ENCODE results near the gene CDHR2. TPM values are rescaled to one million over a fixed set of nuclear protein-coding genes. Genes with fewer than 3 reads are reported as not detected.
"Not testable (repeated sequence)": the region's sequence is repeated elsewhere in the genome, so short reads cannot be mapped to it uniquely, and the experiment has no call there.

CDHR2 gene
- total and polyA plus RNA-seq, 2 of the 13 experiments (the other 11 are each of a cell fraction or from before 2014, with no cell fraction given) = 17.9 to 20.9 TPM

GRCh38 chr5:176591667-176592066 is 42.5 kb downstream of the CDHR2 start:
- BruUV-seq (replicated peaks); H3K4me2 ChIP-seq (ENCODE audit: low read depth, low read length); H3K79me2 ChIP-seq (ENCODE audit: insufficient read depth, low read length); DNase-seq (ENCODE audit: low spot score); H3K9me3 ChIP-seq (ENCODE audit: low read length); H2AFZ ChIP-seq (ENCODE audit: low read length); ATAC-seq; H3K4me3 ChIP-seq (replicated peaks in 1 of 3; ENCODE audit: insufficient read depth in 1 of 3, low read depth in 2 of 3, low read length in 3 of 3); CTCF ChIA-PET (ENCODE audit: low intra/inter-chr PET ratio, low total read pairs); intact Hi-C loops (cut with micrococcal nuclease; ENCODE audit: unreplicated experiment); H3K27me3 ChIP-seq (ENCODE audit: control insufficient read depth in 1 of 2, insufficient read depth in 2 of 2, low read length in 2 of 2); H3K4me1 ChIP-seq (ENCODE audit: insufficient read depth, low read length); H3K9ac ChIP-seq (ENCODE audit: insufficient read depth, low read depth, low read length); H3K27ac ChIP-seq (ENCODE audit: extremely low read length, insufficient read depth, low read length); POLR2A ChIA-PET; H4K20me1 ChIP-seq (ENCODE audit: insufficient read depth, low read length); TF ChIP-seq FOXA1, FOXP1, SOX6, SP1 (CRISPR knock-in tag; IDR thresholded peaks at IDR 0.05): not testable (repeated sequence)
- FAIRE-seq = peak; percentile 44
- peaks cover 0 to 13% of the 10 kb centered on the region in 2 experiments; a peak in 1 of 5 replicates for H3K36me3 ChIP-seq (replicated peaks in 1 of 2; ENCODE audit: control insufficient read depth in 1 of 2, insufficient read depth in 2 of 2, low read length in 2 of 2)
- whole genome bisulfite sequencing (ENCODE audit: low lambda C conversion rate) = 65% methylated on average over 2 of the region's 2 CpGs
- in situ Hi-C loops (cut with HindIII; ENCODE audit: extremely low pct_ligation_motif_present, low pct_unique_long_range_greater_than_20kb) = loop anchor here (25.0 kb wide), 1 partner anchor 854 kb away; no protein-coding TSS in a partner anchor
- TF ChIP-seq CENPT (CRISPR knock-in tag; IDR thresholded peaks at IDR 0.05; ENCODE audit: low read depth) (0 out of 2 replicates have a peak, but pooled peaks have one; percentile 32), FOXA1 (IDR thresholded peaks at IDR 0.05) (peak; percentile 49; the same call in 1 of the 2 replicates), ATM (IDR thresholded peaks at IDR 0.05; ENCODE audit: borderline replicate concordance) (peak; percentile 90; the same call in 1 of the 2 replicates), FOXP1 (IDR thresholded peaks at IDR 0.05) (peak; percentile 70; the same call in 1 of the 2 replicates), ZNF282 (IDR thresholded peaks at IDR 0.05; ENCODE audit: partially characterized antibody) (peak; percentile 79), ZNF589 (CRISPR knock-in tag; conservative IDR thresholded peaks at IDR 0.05) (peak; percentile 57; the same call in 1 of the 2 replicates), PLRG1 (conservative IDR thresholded peaks at IDR 0.05) (0 out of 2 replicates have a peak, but pooled peaks have one; percentile 66), SKIL (CRISPR knock-in tag; IDR thresholded peaks at IDR 0.05; ENCODE audit: borderline replicate concordance) (peak; percentile 41; the same call in 1 of the 2 replicates), NONO (IDR thresholded peaks at IDR 0.05) (peak; percentile 99), NONO (CRISPR knock-in tag; conservative IDR thresholded peaks at IDR 0.05) (0 out of 2 replicates have a peak, but pooled peaks have one; percentile 27), TRIM22 (IDR thresholded peaks at IDR 0.05) (peak; percentile 96; the same call in 1 of the 2 replicates), SOX6 (IDR thresholded peaks at IDR 0.05) (0 out of 2 replicates have a peak, but pooled peaks have one; percentile 65), SP1 (IDR thresholded peaks at IDR 0.05) (0 out of 2 replicates have a peak, but pooled peaks have one; percentile 35), ARNT (IDR thresholded peaks at IDR 0.05) (0 out of 2 replicates have a peak, but pooled peaks have one; percentile 79), FOXK2 (IDR thresholded peaks at IDR 0.05) (0 out of 2 replicates have a peak, but pooled peaks have one; percentile 43), HOXA9 (CRISPR knock-in tag; IDR thresholded peaks at IDR 0.05; ENCODE audit: borderline replicate concordance) (0 out of 2 replicates have a peak, but pooled peaks have one; percentile 62), ZNF780A (CRISPR knock-in tag; IDR thresholded peaks at IDR 0.05) (0 out of 2 replicates have a peak, but pooled peaks have one; percentile 38)

Measured in HepG2 (cell line).